Common myeloid progenitor, CD34-positive (primary cell): ENCODE data around the gene POC1A.

Experiments
- CTCF ChIA-PET: fragments of 350-600 bp; sonication (Branson Sonifier 250); formaldehyde crosslinking; loops from one replicate; lab custom pipeline; 2021; ENCODE audit warnings: antibody characterized with exemption; lab: Charles Lee
- POLR2A ChIA-PET: fragments of 350-600 bp; sonication (Branson Sonifier 250); formaldehyde crosslinking; loops from one replicate; lab custom pipeline; 2021; ENCODE audit warnings: antibody characterized with exemption; lab: Charles Lee
- DNase-seq, 3 donors: peaks; one replicate each; pipeline versions ENCODE4 v3.0.0 to v3.0.0-alpha.2; 2013
- H3K27ac ChIP-seq, 2 experiments: 1 replicate in 1 of 2; 2 replicates in 1 of 2; pipeline ENCODE4 v1.7.0; 2013; ENCODE audit warnings: inconsistent platforms in 2 of 2, low read length in 2 of 2, mild to moderate bottlenecking in 2 of 2, low read depth in 1 of 2, moderate library complexity in 1 of 2; ENCODE audit not compliant: severe bottlenecking in 2 of 2, insufficient read depth in 1 of 2, poor library complexity in 1 of 2
- H3K27me3 ChIP-seq, 5 experiments: replicated peaks in 2 of 5; 1 replicate in 3 of 5; 2 replicates in 2 of 5; pipeline versions ENCODE4 v1.6.1 to v1.7.0; 2013; ENCODE audit warnings: low read length in 4 of 5, mild to moderate bottlenecking in 2 of 5, moderate library complexity in 2 of 5, inconsistent platforms in 1 of 5; ENCODE audit not compliant: insufficient read depth in 5 of 5, control insufficient read depth in 4 of 5
- H3K36me3 ChIP-seq, 4 experiments: 1 replicate in 2 of 4; 2 replicates in 2 of 4; pipeline versions ENCODE4 v1.6.1 to v1.7.0; 2013; ENCODE audit warnings: low read length in 3 of 4, control low read depth in 1 of 4, mild to moderate bottlenecking in 1 of 4; ENCODE audit not compliant: control insufficient read depth in 4 of 4, insufficient read depth in 4 of 4
- H3K4me1 ChIP-seq, 4 experiments: 1 replicate in 3 of 4; 2 replicates in 1 of 4; pipeline versions ENCODE4 v1.6.1 to v1.7.1; 2013; ENCODE audit warnings: low read length in 3 of 4, mild to moderate bottlenecking in 3 of 4, control low read depth in 1 of 4, inconsistent platforms in 1 of 4, moderate library complexity in 1 of 4; ENCODE audit not compliant: control insufficient read depth in 4 of 4, insufficient read depth in 4 of 4; ENCODE audit errors: control extremely low read depth in 1 of 4
- H3K4me3 ChIP-seq, 7 experiments: 1 replicate in 4 of 7; 2 replicates in 3 of 7; pipeline versions ENCODE4 v1.5.1 to v1.7.0; 2013; ENCODE audit warnings: mild to moderate bottlenecking in 7 of 7, low read length in 6 of 7, moderate library complexity in 6 of 7, inconsistent platforms in 2 of 7, low read depth in 2 of 7, control low read depth in 1 of 7; ENCODE audit not compliant: insufficient read depth in 4 of 7, control insufficient read depth in 1 of 7; ENCODE audit errors: extremely low read depth in 1 of 7
- H3K9me3 ChIP-seq, 5 experiments: 1 replicate in 4 of 5; 2 replicates in 1 of 5; pipeline versions ENCODE4 v1.6.1 to v1.7.1; 2013; ENCODE audit warnings: low read length in 4 of 5, mild to moderate bottlenecking in 2 of 5, inconsistent platforms in 1 of 5, low read depth in 1 of 5, moderate library complexity in 1 of 5; ENCODE audit not compliant: control insufficient read depth in 4 of 5, insufficient read depth in 2 of 5; ENCODE audit errors: control extremely low read depth in 1 of 5
- WGBS: methylation state at CpG from one replicate; pipeline ENCODE4 v1.1.5; 2013; ENCODE audit not compliant: insufficient coverage; 5-methylcytosine and 5-hydroxymethylcytosine counted together

Gene POC1A

GRCh38 chr3:52082951-52083350 is 71.3 kb downstream of the POC1A start:
- no peaks in the 10 kb centered on the region for H3K9me3 ChIP-seq
- CTCF ChIA-PET: interaction anchor here (1.7 to 7.9 kb wide), 2 partner anchors 29 to 38 kb away, joined by 4 to 46 read pairs; partner anchors contain the start of gene DUSP7

GRCh38 chr3:52080830-52081719 is 73.1 kb downstream of the POC1A start:
- ChIA-PET POLR2A (no interaction called here), CTCF (interaction anchor here (0.8 to 7.9 kb wide), 2 partner anchors 27 to 333 kb away, joined by 3 to 46 read pairs; partner anchors contain the start of gene DUSP7)
- 96% methylated on average over 19 of the region's 21 CpGs for WGBS
- no peak overlapping the region for H3K4me3 ChIP-seq
- no peaks in the 10 kb centered on the region for H3K27me3 ChIP-seq
- H3K27ac ChIP-seq: no peak overlapping the region
- H3K4me1 ChIP-seq: peaks cover 0 to 19% (median 15%) of the 10 kb centered on the region in 4 experiments
- no peak for DNase-seq
- peaks cover 0 to 11% (median 1%) of the 10 kb centered on the region in 4 experiments for H3K36me3 ChIP-seq
- H3K9me3 ChIP-seq: no peaks in the 10 kb centered on the region

More at GRCh38 chr3:52082951-52083350, 71.3 kb downstream of the POC1A start:
- POLR2A ChIA-PET: no interaction called here
- WGBS: 93% methylated on average over 8 of the region's 8 CpGs
- Histone ChIP-seq H3K36me3 (peaks cover 0 to 4% (median 1%) of the 10 kb centered on the region in 4 experiments), H3K4me1 (peaks cover 4 to 35% (median 31%) of the 10 kb centered on the region in 4 experiments), H3K27me3 (no peaks in the 10 kb centered on the region), H3K4me3 (no peak overlapping the region), H3K27ac (no peak overlapping the region)
- no peak for DNase-seq

GRCh38 chr3:52079958-52080357 is 74.3 kb downstream of the POC1A start:
- DNase-seq: no peak
- ChIA-PET POLR2A (no interaction called here), CTCF (no interaction called here)
- no peak overlapping the region for H3K4me3 ChIP-seq
- H3K36me3 ChIP-seq: peaks cover 0 to 19% (median 5%) of the 10 kb centered on the region in 4 experiments
- H3K27me3 ChIP-seq: no peaks in the 10 kb centered on the region
- 100% methylated on average over 1 of the region's 5 CpGs for WGBS
- H3K9me3 ChIP-seq: no peaks in the 10 kb centered on the region
- peaks cover 0 to 8% (median 4%) of the 10 kb centered on the region in 4 experiments for H3K4me1 ChIP-seq
- no peak overlapping the region for H3K27ac ChIP-seq

- H3K9me3 ChIP-seq: no peaks in the 10 kb centered on the region
- ChIA-PET CTCF (interaction anchor here (1.1 kb wide), 1 partner anchor 42 kb away, joined by 3 read pairs; no protein-coding TSS in a partner anchor), POLR2A (no interaction called here)
- H3K36me3 ChIP-seq: peaks cover 0 to 28% (median 7%) of the 10 kb centered on the region in 4 experiments
- no peaks in the 10 kb centered on the region for H3K27me3 ChIP-seq
- peaks cover 0 to 8% (median 1%) of the 10 kb centered on the region in 4 experiments for H3K4me1 ChIP-seq
- no peak overlapping the region for H3K4me3 ChIP-seq
- no peak for DNase-seq
- no peak overlapping the region for H3K27ac ChIP-seq
- 98% methylated on average over 16 of the region's 19 CpGs for WGBS
These were observed 75.3 kb downstream of the POC1A start for GRCh38 chr3:52078781-52079560.

GRCh38 chr3:52077925-52078324 is 76.3 kb downstream of the POC1A start:
- Histone ChIP-seq H3K27ac (no peak overlapping the region), H3K4me3 (no peak overlapping the region), H3K4me1 (peaks cover 0 to 8% (median 1%) of the 10 kb centered on the region in 4 experiments), H3K36me3 (peaks cover 0 to 30% (median 7%) of the 10 kb centered on the region in 4 experiments), H3K9me3 (no peaks in the 10 kb centered on the region), H3K27me3 (no peaks in the 10 kb centered on the region)
- ChIA-PET POLR2A (no interaction called here), CTCF (interaction anchor here (1.1 to 1.2 kb wide), 2 partner anchors 9 to 43 kb away, joined by 3 to 7 read pairs; no protein-coding TSS in a partner anchor)
- 50% methylated on average over 1 of the region's 3 CpGs for WGBS
- DNase-seq: peak in 2 of 3 donors; percentile 13 to 15

- 100% methylated on average over 10 of the region's 14 CpGs for WGBS
- peaks cover 0 to 30% (median 7%) of the 10 kb centered on the region in 4 experiments for H3K36me3 ChIP-seq
- H3K27ac ChIP-seq: no peak overlapping the region
- H3K9me3 ChIP-seq: no peaks in the 10 kb centered on the region
- POLR2A ChIA-PET: no interaction called here
- H3K4me3 ChIP-seq: no peak overlapping the region
- peaks cover 0 to 8% (median 1%) of the 10 kb centered on the region in 4 experiments for H3K4me1 ChIP-seq
- no peaks in the 10 kb centered on the region for H3K27me3 ChIP-seq
- CTCF ChIA-PET: interaction anchor here (0.6 to 1.2 kb wide), 3 partner anchors 10 to 58 kb away, joined by 3 to 7 read pairs (median 3); no protein-coding TSS in a partner anchor
- DNase-seq: no peak
These were observed 77.1 kb downstream of the POC1A start for GRCh38 chr3:52076896-52077780.
